GM06990 (cell line): Measurements from ENCODE around the gene MUL1.

Experiments used
- DNase-seq: peaks from one replicate; pipeline ENCODE4 v3.0.0-alpha.2; 2011; ENCODE audit not compliant: insufficient read length; ENCODE audit errors: extremely low read depth
- H3K27me3 ChIP-seq: replicated peaks from 2 replicates; pipeline ENCODE4 v1.6.0; 2011; ENCODE audit warnings: low read length; ENCODE audit not compliant: control insufficient read depth, insufficient read depth
- H3K36me3 ChIP-seq: 2 replicates; pipeline ENCODE4 v1.5.1; 2011; ENCODE audit warnings: low read length; ENCODE audit not compliant: control insufficient read depth, insufficient read depth
- H3K4me3 ChIP-seq: replicated peaks from 2 replicates; pipeline ENCODE4 v1.5.1; 2011; ENCODE audit warnings: low read depth, mild to moderate bottlenecking, control low read depth, low read length
- TF ChIP-seq, protein P1 (sequence below): IDR thresholded peaks from 2 replicates; pipeline ENCODE4 v1.5.1; 2011; ENCODE audit warnings: low read length, control low read depth, mild to moderate bottlenecking, inconsistent platforms; ENCODE audit not compliant: insufficient read depth, poor library complexity, severe bottlenecking

The MUL1 gene

DNA sequence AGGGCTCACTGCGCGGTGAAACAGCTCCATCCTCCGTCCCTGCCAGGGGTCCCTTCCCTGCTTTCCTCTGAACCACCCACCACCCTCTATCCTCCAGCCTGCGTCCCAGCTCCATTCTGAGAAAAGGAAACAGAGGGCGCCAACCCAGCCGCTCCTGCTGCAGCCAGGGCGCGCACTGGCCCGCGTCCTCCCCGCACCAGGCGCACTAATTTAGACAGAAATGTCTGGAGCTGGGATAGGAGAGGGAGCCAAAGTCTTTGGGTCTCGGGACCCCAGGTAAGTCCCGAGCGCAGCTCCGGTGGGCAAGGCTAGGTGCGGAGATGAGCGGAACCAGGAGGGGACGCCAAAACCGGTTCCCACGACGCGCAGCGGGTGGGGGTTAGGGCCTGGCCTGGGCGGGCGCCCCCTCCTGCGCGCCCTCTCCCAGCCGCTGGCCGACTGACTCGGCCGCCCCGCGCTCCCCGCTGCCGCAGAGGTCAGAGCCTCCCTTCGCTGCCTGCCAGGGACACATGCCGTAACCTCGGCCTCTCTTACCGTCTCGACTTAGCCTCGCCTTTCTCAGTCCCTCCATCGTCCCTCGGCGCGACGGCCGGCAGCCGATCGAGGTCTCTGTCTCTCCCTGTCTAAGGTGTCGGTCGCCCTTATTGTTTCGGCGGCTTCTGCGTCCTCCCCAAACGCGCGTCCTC is 24.0 kb downstream of the MUL1 start:
- no peaks in the 10 kb centered on the region; the same call in none of the 2 replicates for H3K27me3 ChIP-seq
- H3K4me3 ChIP-seq = no peak overlapping the region
- DNase-seq = no peak
- H3K36me3 ChIP-seq = no peaks in the 10 kb centered on the region
- TF ChIP-seq, protein P1, sequence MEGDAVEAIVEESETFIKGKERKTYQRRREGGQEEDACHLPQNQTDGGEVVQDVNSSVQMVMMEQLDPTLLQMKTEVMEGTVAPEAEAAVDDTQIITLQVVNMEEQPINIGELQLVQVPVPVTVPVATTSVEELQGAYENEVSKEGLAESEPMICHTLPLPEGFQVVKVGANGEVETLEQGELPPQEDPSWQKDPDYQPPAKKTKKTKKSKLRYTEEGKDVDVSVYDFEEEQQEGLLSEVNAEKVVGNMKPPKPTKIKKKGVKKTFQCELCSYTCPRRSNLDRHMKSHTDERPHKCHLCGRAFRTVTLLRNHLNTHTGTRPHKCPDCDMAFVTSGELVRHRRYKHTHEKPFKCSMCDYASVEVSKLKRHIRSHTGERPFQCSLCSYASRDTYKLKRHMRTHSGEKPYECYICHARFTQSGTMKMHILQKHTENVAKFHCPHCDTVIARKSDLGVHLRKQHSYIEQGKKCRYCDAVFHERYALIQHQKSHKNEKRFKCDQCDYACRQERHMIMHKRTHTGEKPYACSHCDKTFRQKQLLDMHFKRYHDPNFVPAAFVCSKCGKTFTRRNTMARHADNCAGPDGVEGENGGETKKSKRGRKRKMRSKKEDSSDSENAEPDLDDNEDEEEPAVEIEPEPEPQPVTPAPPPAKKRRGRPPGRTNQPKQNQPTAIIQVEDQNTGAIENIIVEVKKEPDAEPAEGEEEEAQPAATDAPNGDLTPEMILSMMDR = no peak

- DNase-seq = no peak
- Histone ChIP-seq H3K36me3 (no peaks in the 10 kb centered on the region), H3K27me3 (no peaks in the 10 kb centered on the region; the same call in 1 of the 2 replicates), H3K4me3 (no peak overlapping the region)
- TF ChIP-seq, protein P1 = no peak
Measured at GRCh38 chr1:20483098-20483832, 24.7 kb downstream of the MUL1 start.

- Histone ChIP-seq H3K27me3 (no peaks in the 10 kb centered on the region; the same call in 1 of the 2 replicates), H3K36me3 (no peaks in the 10 kb centered on the region), H3K4me3 (no peak overlapping the region)
- no peak for DNase-seq
- TF ChIP-seq, protein P1 = no peak
Measured at GRCh38 chr1:20481643-20482498, 26.1 kb downstream of the MUL1 start.

- no peaks in the 10 kb centered on the region; the same call in 1 of the 2 replicates for H3K27me3 ChIP-seq
- no peak overlapping the region for H3K4me3 ChIP-seq
- DNase-seq = no peak
- no peaks in the 10 kb centered on the region for H3K36me3 ChIP-seq
- TF ChIP-seq, protein P1 = no peak
Measured at GRCh38 chr1:20480951-20481617, 26.9 kb downstream of the MUL1 start.

DNA sequence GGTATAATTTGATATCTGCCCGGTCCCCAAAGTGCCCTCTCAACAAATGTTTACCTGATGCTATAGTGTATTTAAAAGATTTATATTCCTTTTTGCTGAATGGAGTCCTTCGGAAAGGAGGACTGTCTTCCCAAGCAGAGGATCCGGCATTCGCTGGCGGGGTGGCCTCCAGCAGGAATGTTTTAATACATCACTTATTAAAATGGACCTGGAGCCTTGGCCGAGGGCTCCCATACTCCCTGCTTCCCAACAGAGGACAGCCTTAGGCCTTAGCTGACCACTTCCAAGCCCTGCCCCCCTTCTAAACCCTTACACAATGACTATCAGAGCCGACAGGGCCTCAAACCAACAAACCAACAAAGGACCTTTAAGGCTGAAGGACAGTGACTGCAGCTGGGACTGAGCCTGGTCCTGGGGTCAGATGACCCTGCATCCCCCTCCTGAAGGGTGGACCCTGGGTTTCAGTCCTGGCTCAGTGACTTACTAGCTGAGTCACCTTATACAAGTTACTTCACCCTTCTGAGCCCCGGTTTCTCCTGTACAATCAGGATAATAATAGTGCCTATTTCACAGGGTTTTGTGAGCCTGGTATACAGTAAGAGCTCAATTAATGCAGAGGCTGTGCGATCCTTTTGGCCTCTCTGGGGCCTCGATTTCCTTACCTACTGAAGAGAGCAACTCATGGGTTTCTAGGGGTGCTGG is 27.6 kb downstream of the MUL1 start:
- no peaks in the 10 kb centered on the region; the same call in 1 of the 2 replicates for H3K27me3 ChIP-seq

More for the DNA sequence above, 27.6 kb downstream of the MUL1 start:
- DNase-seq = no peak
- Histone ChIP-seq H3K4me3 (no peak overlapping the region), H3K36me3 (no peaks in the 10 kb centered on the region)
- TF ChIP-seq, protein P1 = no peak
